HG03108 (cell line): ENCODE results near the gene CD14.
"Not testable (repeated sequence)": the region's sequence is repeated elsewhere in the genome, so short reads cannot be mapped to it uniquely, and the experiment has no call there.

Experiments used
- ATAC-seq: cut with Tn5 transposase; IDR thresholded peaks from one replicate; pipeline ENCODE4 v1.9.1; 2021; ENCODE audit warnings: moderate library complexity; ENCODE audit not compliant: unreplicated experiment

The CD14 gene

DNA sequence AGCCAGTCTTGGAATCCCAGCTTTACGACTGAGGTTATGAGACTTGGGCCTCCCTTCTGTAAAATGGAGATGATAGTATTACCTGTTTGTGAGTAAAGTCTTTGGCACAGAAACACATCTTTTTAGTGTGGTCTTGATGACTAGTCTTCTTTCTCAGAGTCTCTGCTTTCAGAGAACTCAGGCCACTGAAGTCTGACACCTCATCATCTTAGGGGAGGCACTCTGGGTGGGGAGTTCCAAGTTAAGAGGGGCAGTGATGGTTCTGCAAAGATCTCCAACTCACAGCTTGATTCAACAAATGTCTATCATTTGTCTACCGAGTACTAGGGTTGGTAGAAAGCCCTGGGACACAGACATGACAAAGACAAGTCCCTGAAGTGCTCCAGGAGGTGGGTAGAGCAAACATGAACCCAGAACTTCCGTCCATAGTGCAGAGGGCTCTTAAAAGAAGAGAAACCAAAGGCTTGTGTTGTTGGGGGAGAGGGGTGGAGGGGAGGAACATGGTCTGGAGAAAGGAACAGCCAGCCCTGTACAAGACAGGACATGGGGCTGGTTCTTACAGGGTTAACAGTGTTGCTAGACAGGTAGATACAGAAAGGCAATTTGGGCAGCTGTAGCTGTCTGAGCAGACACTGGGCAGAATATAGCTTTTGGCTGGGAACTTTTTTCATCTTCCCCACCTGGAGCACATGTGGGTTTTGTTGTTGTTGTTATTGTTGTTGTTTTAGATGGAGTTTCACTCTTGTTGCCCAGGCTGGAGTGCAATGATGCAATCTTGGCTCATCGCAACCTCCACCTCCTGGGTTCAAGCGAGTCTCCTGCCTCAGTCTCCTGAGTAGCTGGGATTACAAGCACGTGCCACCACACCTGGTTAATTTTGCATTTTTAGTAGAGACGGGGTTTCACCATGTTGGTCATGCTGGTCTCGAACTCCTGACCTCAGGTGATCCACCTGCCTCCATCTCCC, 2.6 kb upstream of the CD14 start:
- no peak for ATAC-seq

DNA sequence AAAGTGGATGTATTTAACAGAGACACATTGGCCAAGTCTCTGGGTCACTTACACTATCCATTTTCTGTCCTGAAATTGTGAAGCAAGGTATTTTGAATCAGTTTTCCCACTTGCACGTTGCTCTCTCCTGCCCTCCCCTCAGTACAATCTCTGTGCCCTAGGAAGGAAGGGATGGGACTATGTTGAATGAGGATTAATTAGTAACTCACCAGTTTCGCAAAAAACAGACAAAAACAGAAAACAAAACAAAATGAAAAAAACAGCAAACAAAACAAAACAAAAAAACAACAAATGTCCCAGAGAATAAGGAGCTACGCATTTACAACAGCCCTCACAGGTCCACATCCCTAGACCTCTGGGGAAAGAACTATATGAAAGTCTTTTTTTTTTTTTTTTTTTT, 1.1 kb upstream of the CD14 start:
- ATAC-seq = no peak

DNA sequence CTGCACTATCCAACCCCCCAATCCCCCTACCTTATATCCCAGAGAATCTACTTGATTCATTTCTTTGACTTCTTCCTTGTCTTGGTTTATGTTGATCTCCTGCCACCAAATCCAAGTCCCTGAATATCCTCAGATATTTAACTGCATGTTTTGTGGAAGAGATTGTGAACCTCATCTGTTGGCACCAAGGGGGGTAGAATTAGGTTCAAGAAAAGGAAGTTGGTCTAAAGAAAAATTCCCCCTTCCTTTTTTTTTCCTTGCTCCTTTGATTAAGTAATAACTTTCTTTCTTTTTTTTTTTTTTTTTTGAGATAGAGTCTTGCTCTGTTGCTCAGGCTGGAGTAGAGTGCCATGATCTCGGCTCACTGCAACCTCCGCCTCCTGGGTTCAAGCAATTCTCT, 526 bp upstream of the CD14 start:
- no peak for ATAC-seq

DNA sequence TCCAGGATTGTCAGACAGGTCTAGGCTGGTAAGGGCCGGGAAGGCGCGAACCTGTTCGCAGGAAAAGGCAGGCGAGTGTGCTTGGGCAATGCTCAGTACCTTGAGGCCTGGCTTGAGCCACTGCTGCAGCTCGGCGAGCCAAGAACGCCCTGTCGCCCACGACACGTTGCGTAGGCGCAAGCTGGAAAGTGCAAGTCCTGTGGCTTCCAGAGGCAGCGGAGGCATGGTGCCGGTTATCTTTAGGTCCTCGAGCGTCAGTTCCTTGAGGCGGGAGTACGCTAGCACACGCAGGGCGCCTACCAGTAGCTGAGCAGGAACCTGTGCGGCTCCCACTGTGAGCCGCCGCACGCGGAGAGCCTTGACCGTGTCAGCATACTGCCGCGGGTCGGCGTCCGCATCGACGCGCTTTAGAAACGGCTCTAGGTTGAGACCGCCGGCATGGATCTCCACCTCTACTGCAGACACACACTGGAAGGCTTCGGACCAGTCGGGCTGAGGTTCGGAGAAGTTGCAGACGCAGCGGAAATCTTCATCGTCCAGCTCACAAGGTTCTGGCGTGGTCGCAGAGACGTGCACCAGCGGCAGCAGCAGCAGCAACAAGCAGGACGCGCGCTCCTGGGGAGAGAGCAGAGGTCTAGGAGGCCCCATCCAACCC, 482 bp downstream of the CD14 start:
- ATAC-seq = peak; percentile 48

DNA sequence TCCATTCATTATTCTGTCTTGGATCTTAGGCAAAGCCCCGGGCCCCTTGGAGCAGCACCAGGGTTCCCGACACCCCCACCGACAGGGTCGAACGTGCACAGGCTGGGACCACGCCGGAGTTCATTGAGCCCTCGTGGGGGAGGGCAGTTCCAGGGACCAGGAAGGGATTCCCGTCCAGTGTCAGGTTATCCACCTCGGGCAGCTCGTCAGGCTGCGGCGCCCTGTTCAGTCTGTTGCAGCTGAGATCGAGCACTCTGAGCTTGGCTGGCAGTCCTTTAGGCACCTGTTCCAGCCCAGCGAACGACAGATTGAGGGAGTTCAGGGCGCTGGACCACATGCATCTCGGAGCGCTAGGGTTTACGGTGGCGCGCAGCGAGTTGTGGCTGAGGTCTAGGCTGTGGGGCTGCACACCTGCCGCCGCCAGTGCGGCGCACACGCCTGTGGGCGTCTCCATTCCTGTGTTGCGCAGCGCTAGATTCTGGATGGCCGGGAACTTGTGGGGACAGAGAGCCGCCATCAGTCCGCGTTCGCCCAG, 1.1 kb downstream of the CD14 start:
- ATAC-seq = peak; percentile 36

DNA sequence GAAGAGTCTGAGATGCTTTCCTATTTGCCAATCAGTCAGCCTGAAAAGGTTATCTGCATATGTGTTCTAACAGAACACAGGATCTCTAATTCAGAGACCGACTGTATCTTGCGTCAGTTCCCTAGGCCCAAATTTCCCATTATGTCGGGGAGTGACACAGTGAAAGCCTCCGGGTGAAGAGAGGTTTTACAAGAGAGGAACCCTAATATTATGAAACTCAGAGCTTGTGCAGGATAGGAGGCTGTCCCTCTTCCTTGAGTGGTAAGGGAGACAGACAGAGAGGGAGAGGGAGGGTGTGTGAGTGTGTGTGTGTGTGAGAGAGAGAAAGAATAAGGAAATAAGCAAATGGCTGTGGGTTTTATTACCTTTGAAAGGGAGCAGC, 1.9 kb downstream of the CD14 start:
- ATAC-seq = no peak

DNA sequence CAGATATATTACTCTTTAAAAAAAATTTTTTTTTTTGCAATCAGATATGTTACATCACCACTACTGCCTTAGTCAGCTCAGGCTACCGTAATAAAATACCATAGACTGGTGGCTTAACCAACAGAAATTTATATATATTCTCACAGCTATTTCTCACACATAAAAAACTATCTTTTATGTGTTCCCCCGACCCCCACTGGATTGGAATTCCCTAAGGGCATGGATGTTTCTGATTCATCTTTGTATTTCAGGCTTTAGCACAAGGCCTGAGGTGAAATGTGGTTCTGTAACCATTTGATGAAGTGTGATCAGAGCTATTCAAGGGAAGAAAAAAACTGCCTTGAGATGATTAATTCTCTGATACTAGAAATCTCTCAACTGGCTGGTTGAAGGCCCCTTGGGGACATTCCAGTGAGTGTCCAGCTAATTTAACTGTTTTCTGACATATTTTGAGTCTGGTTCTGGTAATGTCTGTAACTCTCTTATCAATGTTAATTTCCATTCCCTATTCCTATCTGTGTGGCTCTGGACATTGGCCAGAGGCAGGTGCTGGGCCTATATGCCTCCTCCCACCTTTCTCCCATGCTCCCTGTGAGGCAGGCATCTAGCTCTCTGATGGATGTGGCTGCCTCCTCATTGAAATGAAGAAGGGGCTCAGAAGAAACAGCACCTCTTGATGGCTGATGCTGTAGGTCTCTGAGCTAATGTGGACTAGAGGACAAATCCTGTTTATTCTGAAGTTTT, 2.5 kb downstream of the CD14 start:
- no peak for ATAC-seq

DNA sequence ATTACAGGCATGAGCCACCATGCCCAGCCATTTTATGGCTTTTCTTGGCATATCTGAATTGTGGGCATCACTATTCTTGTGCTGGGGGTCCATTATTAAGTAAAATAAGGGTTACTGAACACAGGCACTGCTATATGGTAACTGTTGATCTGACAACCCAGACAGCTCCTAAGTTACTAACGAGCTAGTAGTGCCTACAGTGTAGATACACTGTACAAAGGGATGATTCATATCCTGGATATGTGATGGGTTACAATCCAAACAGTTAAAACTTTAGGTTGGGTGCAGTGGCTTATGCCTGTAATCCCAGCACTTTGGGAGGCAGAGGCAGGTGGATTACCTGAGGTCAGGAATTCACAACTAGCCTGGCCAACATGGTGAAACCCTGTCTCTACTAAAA, 4.3 kb downstream of the CD14 start:
- ATAC-seq = no peak

DNA sequence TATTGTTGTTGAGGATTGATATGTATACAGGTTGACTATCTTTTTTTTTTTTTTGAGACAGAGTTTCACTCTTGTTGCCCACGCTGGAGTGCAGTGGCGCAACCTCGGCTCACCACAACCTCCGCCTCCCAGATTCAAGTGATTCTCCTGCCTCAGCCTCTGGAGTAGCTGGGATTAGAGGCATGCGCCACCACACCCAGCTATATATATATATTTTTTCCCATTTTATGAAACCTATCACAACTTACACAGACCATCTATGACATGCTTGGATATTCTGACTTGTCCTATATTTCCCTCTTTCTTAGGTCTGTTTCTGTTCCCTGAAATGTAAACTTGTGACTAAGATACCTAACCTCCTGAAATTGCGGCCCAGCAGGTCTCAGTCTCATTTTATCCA, 5.0 kb downstream of the CD14 start:
- ATAC-seq = no peak

DNA sequence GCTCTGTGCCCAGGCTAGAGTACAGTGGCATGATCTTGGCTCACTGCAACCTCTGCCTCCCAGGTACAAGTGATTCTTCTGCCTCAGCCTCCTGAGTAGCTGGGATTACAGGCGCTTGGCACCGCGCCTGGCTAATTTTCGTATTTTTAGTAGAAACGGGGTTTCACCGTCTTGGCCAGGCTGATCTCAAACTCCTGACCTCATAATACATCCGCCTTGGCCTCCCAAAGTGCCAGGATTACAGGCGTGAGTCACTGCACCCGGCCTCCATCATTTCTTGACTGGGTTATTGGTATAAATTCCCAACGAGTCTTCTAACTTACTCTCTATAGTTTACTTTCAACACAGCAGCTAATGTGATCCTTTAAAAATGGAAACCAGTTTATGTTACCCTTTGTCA, 8.1 kb downstream of the CD14 start:
- not testable (repeated sequence) for ATAC-seq

DNA sequence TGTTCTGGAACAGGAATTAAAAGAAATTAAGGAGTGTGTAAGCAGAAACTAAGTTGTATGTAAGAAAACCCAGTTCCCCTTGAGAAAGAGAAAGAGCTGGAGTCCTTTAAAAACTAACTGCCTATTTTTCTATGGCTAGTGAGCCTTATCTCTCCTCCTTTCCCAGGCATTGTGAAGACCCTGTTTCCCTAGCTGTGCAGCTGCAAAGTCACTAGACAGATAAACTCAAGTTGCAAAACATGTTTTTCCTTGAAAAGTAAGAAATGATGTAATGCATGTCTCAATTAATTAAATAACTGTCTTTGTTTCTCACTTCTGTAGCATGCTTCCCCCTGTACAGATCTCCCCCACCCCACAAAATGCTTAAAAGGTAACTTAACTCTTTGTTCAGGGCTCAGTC, 9.9 kb downstream of the CD14 start:
- not testable (repeated sequence) for ATAC-seq

DNA sequence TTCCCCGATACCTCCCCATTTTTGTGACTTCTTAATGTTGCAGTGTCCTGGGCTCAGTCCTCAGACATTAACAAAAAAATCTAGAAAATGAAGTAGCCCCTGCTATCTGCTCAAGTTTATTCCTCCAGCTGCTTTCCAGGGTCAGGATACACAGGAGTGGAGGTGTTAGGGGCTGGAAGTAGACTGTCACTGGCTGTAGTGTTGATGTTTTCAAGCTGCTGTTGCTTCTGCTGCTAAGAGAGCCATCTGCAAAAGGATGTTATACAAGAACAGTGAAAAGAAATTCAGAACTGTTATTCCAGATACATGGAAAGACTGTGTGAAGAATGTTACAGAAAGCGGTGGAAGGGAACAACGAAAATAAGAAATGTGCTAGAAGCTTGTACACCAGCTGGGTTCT, 10.7 kb downstream of the CD14 start:
- ATAC-seq = no peak

DNA sequence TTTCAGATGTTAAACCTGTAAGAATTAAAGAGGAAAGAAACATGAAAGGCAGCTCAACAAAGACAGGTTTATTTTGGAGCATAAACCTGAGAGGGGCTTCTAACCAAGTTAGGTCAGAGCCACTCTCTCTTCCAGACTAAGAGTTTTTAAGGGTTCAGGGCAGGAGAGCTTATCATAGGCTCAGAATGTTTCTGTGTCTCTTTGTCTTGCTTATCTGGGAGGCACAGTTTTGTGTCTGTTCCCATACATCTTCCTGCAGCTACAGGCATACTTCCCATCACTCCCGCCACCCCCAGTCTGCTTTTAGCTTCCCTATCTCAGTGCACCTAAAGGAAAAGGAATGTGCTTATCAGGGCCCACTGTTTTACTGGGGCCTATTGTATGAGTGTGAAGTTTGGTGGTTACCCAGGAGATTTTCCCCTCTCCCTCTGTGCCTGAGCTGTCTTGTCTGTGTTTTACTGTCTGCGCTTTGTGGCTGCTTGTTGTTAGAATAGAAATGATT, 21.9 kb downstream of the CD14 start:
- no peak for ATAC-seq

DNA sequence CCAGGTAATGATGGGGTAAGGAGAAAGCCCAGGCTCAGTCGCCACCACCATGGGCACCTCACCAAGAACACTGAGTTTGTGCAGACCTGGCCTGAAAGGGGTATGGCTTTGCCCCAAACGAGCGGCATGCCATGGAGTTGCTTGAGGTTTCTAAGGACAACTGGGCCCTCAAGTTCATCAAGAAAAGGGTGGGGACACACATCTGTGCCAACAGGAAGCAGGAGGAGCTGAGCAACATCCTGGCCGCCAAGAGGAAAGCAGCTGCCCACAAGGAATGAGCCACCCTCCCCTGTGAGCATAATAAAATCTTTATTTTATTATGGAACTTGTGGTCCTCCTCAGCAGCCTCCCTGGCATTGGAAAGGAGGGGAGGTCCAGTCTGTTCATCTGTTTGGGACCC, 23.8 kb downstream of the CD14 start:
- no peak for ATAC-seq

DNA sequence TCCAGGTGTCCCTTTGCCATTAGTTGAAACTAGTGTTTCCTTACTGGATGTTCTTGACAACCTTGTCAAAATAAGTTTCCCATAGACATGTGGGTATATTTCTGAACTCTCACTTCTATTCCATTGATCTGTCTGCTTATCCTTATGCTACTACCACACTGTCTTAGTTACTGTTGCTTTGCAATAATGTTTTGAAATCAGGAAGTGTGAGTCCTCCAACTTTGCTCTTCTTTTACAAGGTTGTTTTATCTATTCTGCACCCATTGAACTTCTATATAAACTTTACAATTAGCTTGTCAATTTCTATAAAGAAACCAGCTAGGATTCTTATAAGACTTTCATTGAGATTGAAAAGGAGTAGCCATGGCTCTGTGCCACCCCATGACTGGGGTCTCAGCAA, 24.3 kb downstream of the CD14 start:
- no peak for ATAC-seq

DNA sequence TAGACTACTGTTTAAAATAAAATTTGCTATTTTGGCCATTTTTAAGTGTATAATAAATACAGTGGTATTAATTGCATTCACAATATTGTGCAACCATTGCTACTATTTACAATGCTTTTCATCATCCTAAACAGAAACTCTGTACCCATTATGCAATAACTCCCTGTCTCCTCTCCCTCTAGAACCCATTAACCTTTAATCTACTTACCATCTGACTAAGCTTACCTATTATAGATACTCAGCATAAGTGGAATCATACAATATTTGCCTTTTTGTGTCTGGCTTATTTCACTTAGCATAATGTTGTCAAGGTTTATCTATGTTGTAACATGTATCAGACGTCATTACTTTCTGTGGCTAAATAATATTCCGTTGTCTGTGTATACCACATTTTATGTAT, 25.9 kb downstream of the CD14 start:
- no peak for ATAC-seq

DNA sequence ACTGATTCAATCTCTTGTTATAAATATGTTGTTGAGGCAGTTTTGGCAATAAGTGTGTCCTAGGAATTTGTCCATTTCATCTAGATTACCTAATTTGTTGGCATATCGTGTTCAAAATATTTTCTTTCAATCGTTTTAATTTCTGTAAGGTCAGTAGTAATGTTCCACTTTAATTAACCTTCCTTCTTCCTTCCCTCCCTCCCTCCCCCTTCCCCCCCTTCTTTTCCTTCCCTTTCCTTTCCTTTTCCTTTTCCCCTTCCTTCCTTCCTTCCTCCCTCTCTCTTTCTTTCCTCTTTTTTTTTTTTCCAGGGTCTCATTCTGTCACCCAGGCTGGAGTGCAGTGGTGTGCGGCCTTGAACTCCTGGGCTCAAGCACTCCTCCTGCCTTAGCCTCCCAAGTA, 27.1 kb downstream of the CD14 start:
- no peak for ATAC-seq

DNA sequence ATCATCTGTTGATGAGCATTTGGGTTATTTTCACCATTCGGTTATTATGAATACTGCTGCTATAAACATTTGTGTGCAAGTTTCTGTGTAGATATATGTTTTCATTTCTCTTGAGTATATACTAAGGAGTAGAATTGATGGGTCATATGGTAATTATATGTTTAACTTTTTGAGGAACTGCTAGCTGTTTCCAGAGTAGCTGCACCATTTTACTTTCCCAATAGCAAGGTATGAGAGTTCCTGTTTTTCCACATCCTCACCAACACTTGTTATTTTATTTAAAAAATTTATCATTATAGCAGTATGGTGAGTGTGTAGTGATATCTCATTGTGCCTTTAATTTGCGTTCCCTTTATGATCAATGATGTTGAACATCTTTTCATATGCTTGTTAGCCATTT, 29.2 kb downstream of the CD14 start:
- ATAC-seq = no peak

DNA sequence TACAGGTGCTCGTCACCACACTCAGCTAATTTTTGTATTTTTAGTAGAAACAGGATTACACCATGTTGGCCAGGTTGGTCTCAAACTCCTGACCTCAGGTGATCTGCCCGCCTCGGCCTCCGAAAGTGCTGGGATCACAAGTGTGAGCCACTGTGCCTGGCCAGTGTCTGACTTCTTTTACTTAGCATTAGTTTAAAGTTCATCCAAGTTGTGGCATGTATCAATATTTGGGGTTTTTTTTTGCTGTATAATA, 29.6 kb downstream of the CD14 start:
- ATAC-seq = not testable (repeated sequence)

DNA sequence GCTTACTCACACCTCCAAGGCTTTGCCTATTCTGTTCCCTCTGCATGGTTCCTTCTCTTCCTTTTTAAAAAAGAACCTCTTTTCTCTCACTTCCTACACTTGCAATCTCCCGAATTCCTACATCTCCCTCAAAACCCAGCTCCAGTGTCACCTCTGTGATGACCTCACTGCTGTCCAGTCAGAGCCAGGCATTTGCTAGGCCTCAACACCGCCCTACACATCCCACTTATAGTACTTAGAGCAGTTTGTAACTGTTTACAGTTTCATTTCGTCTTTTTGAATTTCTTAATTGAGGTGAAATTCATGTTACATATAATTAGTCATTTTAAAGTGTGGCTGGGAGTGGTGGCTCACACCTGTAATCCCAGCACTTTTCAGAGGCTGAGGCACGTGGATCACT, 30.8 kb downstream of the CD14 start:
- no peak for ATAC-seq

DNA sequence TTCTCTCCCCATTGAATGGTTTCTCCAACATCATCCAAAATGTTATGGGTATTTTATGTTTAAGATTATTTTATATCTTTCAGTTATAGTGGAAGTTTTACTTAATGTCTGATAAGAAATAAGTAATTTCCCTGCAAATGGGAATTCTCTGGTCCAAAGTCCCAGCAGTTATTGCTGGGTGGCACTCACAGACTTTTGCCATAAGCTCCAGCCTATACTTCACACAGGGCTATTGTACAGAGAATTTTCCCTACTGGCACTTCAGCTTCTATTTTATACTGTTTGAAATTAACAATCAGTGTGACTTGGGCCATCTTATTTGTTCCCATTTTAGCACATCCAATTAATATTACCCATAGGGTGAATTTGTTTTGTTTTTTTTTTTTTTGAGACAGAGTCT, 32.9 kb downstream of the CD14 start:
- no peak for ATAC-seq

DNA sequence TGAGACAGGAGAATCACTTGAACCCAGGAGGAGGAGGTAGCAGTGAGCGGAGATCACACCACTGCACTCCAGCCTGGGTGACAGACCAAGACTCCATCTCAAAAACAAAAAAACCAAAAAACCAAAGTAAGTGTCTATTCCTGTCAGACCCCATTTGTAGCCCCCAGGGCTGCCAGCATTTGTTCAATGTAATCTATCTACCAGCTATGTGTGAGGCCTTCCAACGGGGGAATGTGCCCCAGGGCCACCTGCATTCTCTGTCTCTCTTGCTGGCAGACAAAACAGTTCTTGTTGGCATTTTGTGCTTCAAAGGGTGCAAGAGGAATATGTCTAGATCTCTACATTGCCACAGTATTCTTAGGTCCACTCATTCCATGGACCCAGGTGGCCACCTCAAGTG, 34.1 kb downstream of the CD14 start:
- ATAC-seq = no peak
